Measurements from ENCODE around the gene ENSA.

- TF ChIP-seq RCOR1 (IDR thresholded peaks at IDR 0.05; ENCODE audit: insufficient replicate concordance, low read length) (no peak), CTCF (conservative IDR thresholded peaks at IDR 0.05; ENCODE audit: low read depth, low read length) (no peak), SMC3 (IDR thresholded peaks at IDR 0.05; ENCODE audit: low read depth, low read length) (no peak), POLR2A (IDR thresholded peaks at IDR 0.05; ENCODE audit: low read depth, low read length) (no peak), MAFK (IDR thresholded peaks at IDR 0.05; ENCODE audit: low read depth, low read length) (no peak), MXI1 (IDR thresholded peaks at IDR 0.05; ENCODE audit: borderline replicate concordance, low read depth, low read length) (no peak)
- TF ChIP-seq, protein P1, sequence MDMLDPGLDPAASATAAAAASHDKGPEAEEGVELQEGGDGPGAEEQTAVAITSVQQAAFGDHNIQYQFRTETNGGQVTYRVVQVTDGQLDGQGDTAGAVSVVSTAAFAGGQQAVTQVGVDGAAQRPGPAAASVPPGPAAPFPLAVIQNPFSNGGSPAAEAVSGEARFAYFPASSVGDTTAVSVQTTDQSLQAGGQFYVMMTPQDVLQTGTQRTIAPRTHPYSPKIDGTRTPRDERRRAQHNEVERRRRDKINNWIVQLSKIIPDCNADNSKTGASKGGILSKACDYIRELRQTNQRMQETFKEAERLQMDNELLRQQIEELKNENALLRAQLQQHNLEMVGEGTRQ (IDR thresholded peaks at IDR 0.05; ENCODE audit: low read depth, low read length) = no peak
Measured at GRCh38 chr1:150622303-150622975, 7.0 kb downstream of the ENSA start.
